OCI-LY7 (cell line): ENCODE results near the gene KANK2.

Source experiments
- EZH2phosphoT487 ChIP-seq: fragments of 200-600 bp; sonication (generic); IDR thresholded peaks from 2 replicates; pipeline ENCODE4 v1.6.1; 2018; ENCODE audit warnings: low read depth, borderline replicate concordance, mild to moderate bottlenecking, mixed run types, antibody characterized with exemption, low read length, moderate library complexity, mixed read lengths
- TF ChIP-seq, protein P1 (sequence below): fragments of 200-600 bp; sonication (generic); conservative IDR thresholded peaks from 2 replicates; pipeline ENCODE4 v1.5.1; 2014; ENCODE audit warnings: mild to moderate bottlenecking, antibody characterized with exemption, low read length, moderate library complexity, mixed read lengths

DNA sequence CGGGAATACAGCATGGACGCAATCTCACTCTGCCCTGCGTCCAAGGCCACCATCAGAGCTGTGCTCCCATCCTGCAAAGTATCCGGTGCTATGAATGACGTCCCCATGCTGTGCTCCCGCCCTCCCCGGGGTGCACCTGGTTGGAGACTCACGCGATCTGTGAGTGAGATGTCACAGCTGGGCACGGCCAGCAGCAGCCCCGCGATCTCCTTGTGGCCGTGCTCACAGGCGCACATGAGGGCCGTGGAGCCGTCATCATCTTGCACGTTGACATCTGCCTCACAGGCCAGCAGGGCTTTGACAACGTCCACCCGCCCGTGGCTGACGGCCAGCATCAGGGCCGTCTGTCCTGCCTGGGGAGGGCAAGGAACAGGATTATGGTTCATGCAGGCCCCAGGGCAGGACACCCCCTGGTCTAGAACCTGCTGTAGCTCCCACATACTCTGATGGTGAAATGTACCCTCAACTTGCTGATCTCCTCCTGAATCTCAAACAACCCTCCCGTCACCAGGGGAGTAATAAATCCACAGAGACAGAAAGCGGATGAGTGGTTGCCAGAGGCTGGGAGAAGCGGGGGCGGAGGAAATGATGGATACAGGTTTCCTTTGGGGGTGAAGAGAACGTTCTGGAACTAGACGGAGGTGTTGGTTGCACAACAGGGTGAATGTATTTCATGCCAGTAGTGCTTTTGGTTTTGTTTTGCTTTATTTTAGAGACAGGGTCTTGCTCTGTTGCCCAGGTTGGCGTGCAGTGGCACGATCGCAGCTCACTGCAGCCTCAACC is 27.3 kb downstream of the KANK2 start:
- TF ChIP-seq, protein P1, sequence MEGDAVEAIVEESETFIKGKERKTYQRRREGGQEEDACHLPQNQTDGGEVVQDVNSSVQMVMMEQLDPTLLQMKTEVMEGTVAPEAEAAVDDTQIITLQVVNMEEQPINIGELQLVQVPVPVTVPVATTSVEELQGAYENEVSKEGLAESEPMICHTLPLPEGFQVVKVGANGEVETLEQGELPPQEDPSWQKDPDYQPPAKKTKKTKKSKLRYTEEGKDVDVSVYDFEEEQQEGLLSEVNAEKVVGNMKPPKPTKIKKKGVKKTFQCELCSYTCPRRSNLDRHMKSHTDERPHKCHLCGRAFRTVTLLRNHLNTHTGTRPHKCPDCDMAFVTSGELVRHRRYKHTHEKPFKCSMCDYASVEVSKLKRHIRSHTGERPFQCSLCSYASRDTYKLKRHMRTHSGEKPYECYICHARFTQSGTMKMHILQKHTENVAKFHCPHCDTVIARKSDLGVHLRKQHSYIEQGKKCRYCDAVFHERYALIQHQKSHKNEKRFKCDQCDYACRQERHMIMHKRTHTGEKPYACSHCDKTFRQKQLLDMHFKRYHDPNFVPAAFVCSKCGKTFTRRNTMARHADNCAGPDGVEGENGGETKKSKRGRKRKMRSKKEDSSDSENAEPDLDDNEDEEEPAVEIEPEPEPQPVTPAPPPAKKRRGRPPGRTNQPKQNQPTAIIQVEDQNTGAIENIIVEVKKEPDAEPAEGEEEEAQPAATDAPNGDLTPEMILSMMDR = no peak
- TF ChIP-seq EZH2phosphoT487 = no peak
